C4-2B (cell line): Measurements from ENCODE around the gene ZDHHC3.

Experiments
- CTCF ChIP-seq: fragments of 450-650 bp; conservative IDR thresholded peaks from 2 replicates; pipeline ENCODE4 v1.5.1; 2017; ENCODE audit warnings: mild to moderate bottlenecking
- ZFX ChIP-seq: fragments of 450-650 bp; IDR thresholded peaks from 2 replicates; pipeline ENCODE4 v1.6.1; 2017

GRCh38 chr3:44903751-44904150 lies 72.2 kb downstream of the ZDHHC3 start:
- no peak for TF ChIP-seq CTCF
- no peak for TF ChIP-seq ZFX
